Gastroesophageal sphincter (tissue), 3 donors: ENCODE data around the gene SRRM5.

Source experiments
- EP300 ChIP-seq: sonication (generic); formaldehyde crosslinking; IDR thresholded peaks from one replicate; pipeline ENCODE4 v1.6.1; 2017; ENCODE audit warnings: antibody characterized with exemption, mild to moderate bottlenecking
- POLR2AphosphoS5 ChIP-seq: sonication (generic); formaldehyde crosslinking; IDR thresholded peaks from one replicate; pipeline ENCODE4 v1.6.1; 2017; ENCODE audit warnings: antibody characterized with exemption
- TF ChIP-seq, protein P1 (sequence below), 4 experiments: fragments of 200-600 bp in 2 of 4; fragments of 450-650 bp in 2 of 4; sonication (generic) in 1 of 4; IDR thresholded peaks; one replicate each; pipeline ENCODE4 v1.5.1; 2017 to 2019; ENCODE audit warnings: antibody characterized with exemption in 4 of 4, mild to moderate bottlenecking in 2 of 4, moderate library complexity in 2 of 4

DNA sequence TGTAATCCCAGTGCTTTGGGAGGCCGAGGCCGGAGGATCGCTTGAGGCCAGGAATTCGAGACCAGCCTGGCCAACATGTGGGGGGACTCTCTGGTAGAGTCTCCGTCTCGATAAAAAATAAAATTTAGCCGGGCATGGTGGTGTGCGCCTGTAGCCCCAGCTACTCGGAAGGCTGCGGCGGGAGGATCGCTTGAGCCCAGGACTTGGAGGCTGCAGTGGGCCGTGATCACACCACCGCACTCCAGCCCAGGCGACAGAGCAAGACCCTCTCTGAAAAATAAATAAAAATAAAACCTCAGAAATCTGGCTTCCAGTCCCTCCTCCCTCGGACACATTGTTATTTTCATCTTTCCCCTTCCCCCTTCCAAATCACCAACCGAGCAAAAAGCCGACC, 16.3 kb upstream of the SRRM5 start:
- TF ChIP-seq, protein P1, sequence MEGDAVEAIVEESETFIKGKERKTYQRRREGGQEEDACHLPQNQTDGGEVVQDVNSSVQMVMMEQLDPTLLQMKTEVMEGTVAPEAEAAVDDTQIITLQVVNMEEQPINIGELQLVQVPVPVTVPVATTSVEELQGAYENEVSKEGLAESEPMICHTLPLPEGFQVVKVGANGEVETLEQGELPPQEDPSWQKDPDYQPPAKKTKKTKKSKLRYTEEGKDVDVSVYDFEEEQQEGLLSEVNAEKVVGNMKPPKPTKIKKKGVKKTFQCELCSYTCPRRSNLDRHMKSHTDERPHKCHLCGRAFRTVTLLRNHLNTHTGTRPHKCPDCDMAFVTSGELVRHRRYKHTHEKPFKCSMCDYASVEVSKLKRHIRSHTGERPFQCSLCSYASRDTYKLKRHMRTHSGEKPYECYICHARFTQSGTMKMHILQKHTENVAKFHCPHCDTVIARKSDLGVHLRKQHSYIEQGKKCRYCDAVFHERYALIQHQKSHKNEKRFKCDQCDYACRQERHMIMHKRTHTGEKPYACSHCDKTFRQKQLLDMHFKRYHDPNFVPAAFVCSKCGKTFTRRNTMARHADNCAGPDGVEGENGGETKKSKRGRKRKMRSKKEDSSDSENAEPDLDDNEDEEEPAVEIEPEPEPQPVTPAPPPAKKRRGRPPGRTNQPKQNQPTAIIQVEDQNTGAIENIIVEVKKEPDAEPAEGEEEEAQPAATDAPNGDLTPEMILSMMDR (IDR thresholded peaks at IDR 0.05): peak in 1 of 4 experiments; percentile 10
- no peak for TF ChIP-seq POLR2AphosphoS5
- TF ChIP-seq EP300: no peak
